Activated CD8-positive, alpha-beta memory T cell treated with anti-CD3 and anti-CD28 coated beads for 48 hours (primary cell): Measurements from ENCODE around the gene FAM83F.

Experiments
- DNase-seq, 3 experiments: peaks; one replicate each; pipeline ENCODE4 v3.0.0-alpha.2; 2020; ENCODE audit warnings: low read depth in 2 of 3, low spot score in 2 of 3

FAM83F gene

DNA sequence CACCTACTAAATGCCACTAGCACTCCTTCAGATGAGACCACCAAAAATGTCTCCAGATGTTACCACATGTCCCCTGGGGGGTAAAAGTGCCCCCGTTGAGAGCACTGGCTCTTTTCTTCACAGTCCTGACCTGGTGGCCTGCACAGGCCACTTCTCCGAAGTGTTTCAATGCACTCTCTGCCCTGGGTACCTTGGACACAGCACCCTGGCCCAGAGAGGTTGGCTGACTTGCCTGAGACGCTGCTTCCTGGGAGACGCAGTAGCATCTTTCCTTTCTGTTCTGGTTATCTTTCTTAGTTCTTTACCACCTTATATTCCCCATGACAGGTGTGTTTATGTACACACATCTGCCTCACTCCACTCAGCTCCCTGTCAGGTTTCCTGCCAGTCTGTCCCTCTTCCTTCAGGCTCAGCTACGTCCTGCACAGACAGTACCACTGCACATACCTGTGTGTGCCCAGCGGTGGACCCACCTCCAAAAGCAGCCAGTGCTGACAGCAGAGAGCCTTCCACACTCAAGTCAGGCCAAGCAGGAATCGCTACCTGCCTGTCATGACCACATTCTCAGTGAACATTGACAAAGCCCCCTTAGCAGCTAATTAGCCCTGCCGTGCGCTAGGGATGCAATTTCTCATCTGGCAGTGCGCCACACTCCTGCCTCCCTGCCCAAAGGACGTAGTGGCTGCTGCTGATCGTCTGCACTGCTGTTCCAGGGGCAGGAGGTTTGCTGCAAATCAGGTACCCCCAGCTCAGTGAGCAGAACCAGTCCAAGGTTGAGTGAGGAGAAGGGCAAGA lies 39.0 kb downstream of the FAM83F start:
- no peak for DNase-seq

- DNase-seq, result no peak
Measured at GRCh38 chr22:40035351-40035750, 40.6 kb downstream of the FAM83F start.

GRCh38 chr22:40036126-40036525 lies 41.4 kb downstream of the FAM83F start:
- DNase-seq, result no peak

- peak in 2 of 3 experiments; percentile 28 to 29 for DNase-seq
Measured at GRCh38 chr22:40036591-40037225, 42.0 kb downstream of the FAM83F start.

DNA sequence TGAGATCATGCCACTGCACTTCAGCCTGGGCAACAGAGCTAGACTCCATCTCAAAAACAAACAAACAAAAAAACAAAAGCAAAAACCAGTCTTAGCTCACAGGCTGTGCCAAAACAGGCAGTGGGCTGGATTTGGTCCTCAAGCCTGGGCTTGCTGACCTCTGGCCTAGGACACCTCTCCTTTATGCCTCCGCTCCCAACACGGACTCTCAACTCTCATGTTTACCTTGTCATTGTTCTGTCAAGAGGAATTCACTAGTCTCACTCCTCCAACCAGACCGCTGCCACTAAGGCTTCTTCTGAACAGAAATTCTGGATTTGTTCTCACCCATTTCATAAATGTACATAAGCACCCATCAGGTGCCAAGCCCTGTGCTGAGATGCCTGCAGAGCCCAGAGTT lies 42.6 kb downstream of the FAM83F start:
- DNase-seq, result no peak

DNA sequence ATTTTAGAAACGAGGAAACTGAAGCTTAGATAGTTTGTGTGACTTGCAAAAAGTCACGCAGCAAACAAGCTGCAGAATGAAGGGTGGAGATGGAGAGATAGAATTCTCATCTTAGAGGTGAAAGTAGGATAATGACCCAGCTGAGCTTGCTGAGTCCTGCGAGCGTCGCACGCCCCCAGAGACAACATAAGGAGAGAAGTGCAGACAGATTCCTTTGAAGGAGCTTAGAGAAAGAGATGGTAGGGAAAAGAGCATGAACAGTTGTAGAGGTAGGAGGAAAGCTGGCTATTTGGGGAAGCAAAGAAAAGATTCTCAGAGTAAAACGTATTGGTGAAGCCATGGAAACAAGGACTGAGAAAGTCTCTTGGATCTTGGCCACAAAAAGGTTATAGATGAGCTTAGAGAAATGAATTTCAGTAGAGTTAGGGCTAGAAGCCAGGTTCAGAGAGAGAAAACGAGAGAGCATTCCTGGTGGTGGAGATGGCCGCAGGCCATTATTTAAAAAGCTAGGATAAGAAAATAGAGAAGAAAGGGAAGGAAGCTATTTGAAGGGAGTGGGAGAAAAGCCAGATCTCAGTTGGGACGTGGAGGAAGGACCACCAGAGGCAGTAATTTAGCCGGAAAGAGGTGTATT lies 44.8 kb downstream of the FAM83F start:
- DNase-seq, result no peak

DNA sequence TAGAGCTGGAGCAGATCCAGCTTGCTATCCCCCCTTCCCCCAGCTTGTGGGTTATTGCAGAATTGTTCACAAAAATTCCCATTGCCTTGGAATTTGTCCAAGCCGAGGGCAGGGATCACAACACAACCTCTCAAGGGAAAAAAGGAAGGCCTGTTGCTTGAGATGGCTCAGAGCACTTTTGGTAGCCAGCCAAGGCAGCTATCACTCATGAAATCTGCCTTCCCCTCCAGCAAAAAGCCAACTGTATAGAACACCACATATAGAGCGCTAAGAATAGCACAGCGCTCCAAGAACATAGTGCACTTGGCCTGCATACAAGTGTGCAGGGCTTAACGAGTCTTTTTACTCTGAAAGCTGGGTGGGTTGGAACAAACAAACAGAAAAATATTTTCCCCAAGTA lies 46.2 kb downstream of the FAM83F start:
- DNase-seq, result no peak

- DNase-seq, result no peak
Measured at GRCh38 chr22:40041366-40042137, 46.8 kb downstream of the FAM83F start.

DNA sequence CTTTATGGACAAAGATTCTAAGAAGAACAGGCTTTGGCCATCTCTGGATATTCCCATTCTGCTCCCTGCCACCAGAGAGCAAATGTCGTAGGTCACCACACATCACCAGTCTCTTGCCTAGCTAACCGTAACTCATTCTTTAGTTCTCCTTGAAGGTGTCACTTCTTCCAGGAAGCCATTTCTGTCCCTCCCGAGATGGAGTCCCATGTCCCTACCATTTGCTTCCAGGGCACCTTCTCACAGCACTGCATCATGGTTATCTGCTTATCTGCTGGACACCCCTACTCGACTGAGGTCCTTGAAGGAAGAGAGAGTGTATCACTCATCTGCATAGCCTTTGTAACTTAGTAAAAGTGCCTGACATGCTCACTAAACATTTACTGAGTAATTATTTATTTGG lies 47.6 kb downstream of the FAM83F start:
- DNase-seq, result no peak

- no peak for DNase-seq
Measured at GRCh38 chr22:40043081-40043480, 48.3 kb downstream of the FAM83F start.

DNA sequence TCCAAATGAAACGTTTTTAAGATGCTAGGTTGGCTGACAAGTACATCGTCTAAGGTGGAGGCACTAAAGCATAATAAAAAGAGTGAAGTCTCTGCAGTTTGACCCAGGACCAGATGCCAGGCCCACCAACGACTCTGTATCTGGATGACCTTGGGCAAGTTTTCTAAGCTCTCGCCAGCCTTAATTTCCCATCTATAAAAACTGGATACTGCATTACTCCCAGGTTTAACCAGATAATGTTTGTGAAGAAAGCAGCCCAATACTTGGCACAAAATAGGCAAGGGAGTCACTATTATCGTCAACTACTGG lies 49.0 kb downstream of the FAM83F start:
- no peak for DNase-seq

DNA sequence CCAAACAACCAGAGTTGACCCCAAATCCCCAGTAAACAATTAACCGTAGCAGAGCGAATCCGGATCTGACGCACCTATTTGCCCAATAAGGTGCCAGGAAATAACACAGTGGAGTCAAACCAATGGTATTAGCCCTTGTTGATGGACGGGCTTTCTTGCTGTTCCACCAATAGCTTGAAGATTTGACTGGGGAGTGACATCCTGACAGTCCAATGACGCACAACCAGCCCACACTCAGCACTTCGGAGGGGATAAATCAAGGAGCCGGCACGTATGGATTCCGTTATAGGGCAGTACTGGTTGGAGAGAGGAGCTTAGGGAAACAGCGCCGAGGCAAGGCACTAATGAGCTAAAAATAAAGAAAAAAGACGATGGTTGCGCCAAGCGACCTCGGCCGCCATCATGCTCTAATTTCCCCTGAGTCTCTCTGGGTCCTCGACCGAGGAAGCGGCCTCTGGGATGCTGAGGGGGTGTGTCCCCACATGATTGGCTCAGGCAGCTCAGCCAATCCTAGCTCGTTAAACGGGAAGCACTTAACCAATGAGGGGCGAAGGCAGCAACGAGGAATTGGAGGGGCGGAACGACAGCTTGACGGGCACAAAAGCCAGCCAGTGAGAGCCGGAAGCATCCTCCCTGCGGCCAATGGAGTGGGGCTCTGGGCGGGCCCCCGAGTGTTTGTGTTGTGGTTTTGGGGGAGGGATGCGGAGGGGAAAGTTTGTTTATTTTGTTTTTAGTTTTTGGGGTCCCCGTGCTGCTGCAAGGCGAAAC lies 49.5 kb downstream of the FAM83F start:
- DNase-seq, result peak; percentile 93 to 97 (median 96)

DNA sequence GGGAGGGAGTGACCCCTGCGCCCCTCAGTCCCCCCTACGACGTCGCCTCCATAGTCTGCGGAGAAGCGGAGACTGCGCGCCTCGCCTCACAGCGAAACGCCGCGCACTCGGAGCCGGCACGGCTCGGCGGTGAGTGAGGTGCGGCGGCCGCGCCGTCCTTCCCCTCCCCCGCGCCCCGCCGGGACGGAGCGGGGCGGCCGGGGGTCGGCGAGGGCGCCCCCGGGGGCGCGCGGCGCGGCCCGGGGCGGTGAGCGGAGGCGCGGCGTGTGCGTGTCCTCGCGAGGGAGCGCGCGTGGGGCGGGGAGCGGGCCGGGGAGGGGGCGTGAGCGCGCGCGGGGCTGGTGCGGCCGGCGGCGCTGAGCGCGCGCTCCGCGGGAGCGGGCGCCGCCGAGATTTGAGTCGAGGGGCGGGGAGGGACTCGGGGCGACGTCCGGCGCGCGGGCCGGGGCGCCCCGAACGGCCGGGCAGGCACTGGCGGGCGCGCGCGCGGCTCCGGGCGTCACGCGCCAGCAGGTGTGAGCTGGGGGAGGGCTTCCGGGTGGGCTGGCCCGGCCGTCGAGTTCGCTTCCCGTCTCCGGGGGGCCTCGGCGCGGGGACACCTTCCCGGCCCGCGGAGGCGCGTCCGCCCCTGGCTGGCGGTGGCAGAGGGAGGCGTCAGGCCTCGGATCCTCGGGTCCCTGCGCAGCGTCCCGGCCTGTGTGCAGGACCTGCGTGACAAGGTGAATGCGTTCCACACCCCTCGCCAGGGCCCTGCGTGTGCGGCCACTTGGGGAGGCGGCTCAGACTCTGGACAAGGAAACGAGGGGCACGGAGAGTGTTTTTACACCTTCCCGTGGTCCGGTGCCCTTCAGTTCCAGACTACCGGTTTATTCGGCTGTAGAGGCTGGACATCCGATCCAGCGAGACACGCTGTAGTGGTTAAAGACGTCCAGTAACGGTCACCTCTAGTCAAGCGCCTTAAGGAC lies 50.4 kb downstream of the FAM83F start:
- DNase-seq, result peak; percentile 44 to 71 (median 55)

DNA sequence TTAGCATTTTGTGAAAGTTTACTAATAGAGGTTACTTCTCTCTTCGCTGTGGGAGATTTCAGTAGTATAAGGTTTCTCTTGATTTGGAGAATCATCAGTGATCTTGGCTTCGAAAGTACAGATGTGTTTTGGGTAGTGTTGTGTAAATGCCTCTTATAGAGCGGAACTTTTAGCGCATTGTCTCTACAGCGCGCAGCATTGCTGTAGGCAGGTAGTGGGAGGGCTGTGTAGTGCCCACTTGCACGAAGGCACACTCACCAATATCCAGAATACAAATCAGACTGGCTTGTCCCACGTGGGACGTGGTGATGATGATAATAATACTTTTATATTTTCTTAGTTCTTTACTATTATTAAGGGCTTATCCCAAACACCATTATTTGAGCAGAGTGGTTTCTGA lies 51.4 kb downstream of the FAM83F start:
- DNase-seq, result no peak

DNA sequence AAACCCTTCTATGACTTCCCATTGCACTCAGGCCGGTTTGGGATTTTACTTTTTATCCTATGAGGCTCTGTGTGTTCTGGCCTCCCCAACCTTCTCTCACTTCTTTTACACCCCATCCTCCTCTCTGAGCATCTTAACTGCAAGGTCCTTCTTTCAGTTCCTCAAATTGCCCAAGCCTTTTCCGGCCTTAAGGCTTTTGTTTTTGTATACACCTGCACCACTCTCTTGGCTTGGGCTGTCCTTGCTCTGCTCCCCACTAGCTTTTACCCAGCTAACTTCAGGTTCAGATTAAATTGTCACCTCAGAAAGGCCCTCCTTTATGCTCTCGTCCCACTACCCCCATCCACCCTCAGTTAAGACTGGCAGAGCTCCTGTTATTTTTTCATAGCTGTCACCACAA lies 55.5 kb downstream of the FAM83F start:
- DNase-seq, result no peak

DNA sequence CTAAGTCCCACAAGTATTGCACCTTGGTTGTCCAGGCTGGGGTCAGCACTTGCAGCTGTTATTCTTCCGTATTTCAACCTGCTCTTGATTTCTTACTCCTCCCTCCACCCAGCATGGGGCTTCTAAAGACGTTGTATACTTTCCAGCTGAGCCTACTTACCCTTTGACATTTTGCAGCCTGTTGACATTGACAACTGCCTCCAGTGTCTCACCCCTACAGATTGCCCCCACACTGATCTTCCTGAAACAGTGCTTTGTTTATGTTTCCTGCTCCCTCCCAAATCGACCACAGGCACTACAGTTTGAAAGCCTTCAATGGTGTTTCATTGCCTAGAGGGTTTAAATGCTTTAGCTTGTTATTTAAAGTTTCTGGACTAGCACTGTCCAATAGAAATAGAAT lies 56.6 kb downstream of the FAM83F start:
- no peak for DNase-seq

DNA sequence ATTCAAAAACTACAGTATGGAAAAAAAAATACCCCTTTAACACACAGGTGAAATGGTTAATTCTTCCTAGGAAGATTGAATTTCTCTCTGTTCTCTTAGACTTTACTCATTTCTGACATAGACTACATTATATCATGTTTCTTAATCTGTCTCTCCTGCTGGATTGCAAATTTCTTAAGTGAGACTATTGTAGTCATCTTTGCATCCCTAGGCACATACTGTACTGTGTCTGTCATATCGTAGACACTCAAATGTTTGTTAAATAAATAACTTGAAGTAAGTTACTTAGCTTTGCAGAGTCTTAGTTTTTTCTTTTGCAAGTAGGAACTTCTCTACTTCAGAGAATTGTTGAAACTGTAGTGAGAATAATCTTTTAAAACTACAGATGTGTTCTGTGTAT lies 58.7 kb downstream of the FAM83F start:
- no peak for DNase-seq

GRCh38 chr22:40054486-40054885 lies 59.7 kb downstream of the FAM83F start:
- no peak for DNase-seq

DNA sequence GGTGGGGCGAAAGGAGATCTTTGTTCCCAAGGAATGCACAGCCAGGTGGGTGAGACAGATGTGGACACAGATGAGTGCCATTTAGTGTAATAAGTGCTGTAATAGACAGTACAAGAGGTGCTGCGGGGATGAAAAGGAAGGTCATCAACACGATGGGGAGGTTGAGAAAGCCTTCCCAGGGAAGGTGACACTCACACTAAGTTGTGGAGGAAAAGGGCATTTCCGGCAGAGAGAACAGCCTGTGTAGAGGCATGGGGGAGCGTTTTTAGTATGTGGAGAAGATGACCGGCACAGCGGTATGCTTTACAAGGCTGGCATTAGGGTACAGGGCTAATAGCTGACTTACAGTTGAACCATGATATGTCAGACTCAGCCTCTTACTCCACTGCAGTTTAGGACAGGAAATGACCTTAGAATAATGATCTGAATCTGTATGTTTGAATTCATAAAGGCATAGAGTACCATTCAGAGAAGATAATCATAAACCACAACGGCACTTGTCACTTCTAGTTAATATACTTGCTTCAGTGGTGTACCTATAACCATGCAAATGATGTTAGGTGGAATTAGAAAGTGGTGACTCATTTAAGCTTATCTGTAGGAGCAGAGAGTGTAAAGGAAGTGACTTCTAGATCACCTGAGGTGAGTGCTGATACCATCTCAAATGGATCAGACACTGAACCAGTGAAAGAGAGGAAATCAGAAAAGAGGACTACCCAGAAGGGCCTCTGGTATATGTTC lies 60.6 kb downstream of the FAM83F start:
- DNase-seq, result no peak
